Lung (tissue), 12 donors: ENCODE data around the gene ATXN1. TPM values are rescaled to one million over a fixed set of nuclear protein-coding genes. Genes with fewer than 3 reads are reported as not detected.

Experiments used
- ATAC-seq: fragments of 200-7000 bp; cut with Tn5 transposase; one replicate; pipeline ENCODE4 v1.9.1; 2020; ENCODE audit warnings: moderate number of reproducible peaks; ENCODE audit not compliant: insufficient read depth, low FRiP score
- DNase-seq, 3 donors: peaks; one replicate each; pipeline ENCODE4 v3.0.0-alpha.2; 2013 to 2017
- H3K27ac ChIP-seq, 2 donors: one replicate each; pipeline ENCODE4 v1.5.1; 2013; ENCODE audit warnings: mild to moderate bottlenecking in 2 of 2, moderate library complexity in 2 of 2, control low read depth in 1 of 2, inconsistent platforms in 1 of 2, low read depth in 1 of 2, low read length in 1 of 2
- H3K27me3 ChIP-seq, 3 donors: one replicate each; pipeline ENCODE4 v1.5.1; 2013; ENCODE audit warnings: low read length in 2 of 3; ENCODE audit not compliant: control insufficient read depth in 3 of 3, insufficient read depth in 3 of 3
- H3K36me3 ChIP-seq, 4 donors: one replicate each; pipeline ENCODE4 v1.5.1; 2013; ENCODE audit warnings: low read length in 4 of 4, mild to moderate bottlenecking in 1 of 4, moderate library complexity in 1 of 4; ENCODE audit not compliant: control insufficient read depth in 4 of 4, insufficient read depth in 4 of 4
- H3K4me1 ChIP-seq, 5 donors: one replicate each; pipeline ENCODE4 v1.5.1; 2013; ENCODE audit warnings: low read length in 5 of 5, mild to moderate bottlenecking in 2 of 5, moderate library complexity in 1 of 5; ENCODE audit not compliant: control insufficient read depth in 5 of 5, insufficient read depth in 5 of 5
- H3K4me3 ChIP-seq: one replicate; pipeline ENCODE4 v1.5.1; 2013; ENCODE audit warnings: mild to moderate bottlenecking, control low read depth, moderate library complexity
- H3K9ac ChIP-seq, 2 donors: one replicate each; pipeline ENCODE4 v1.5.1; 2013; ENCODE audit warnings: low read length in 2 of 2, control low read depth in 1 of 2; ENCODE audit not compliant: insufficient read depth in 1 of 2
- H3K9me3 ChIP-seq, 4 donors: one replicate each; pipeline ENCODE4 v1.5.1; 2013; ENCODE audit warnings: low read length in 3 of 4, mild to moderate bottlenecking in 1 of 4, moderate library complexity in 1 of 4; ENCODE audit not compliant: control insufficient read depth in 4 of 4, insufficient read depth in 3 of 4
- CTCF ChIP-seq: IDR thresholded peaks from 2 replicates; pipeline ENCODE4 v1.5.1; 2012; ENCODE audit warnings: mild to moderate bottlenecking; ENCODE audit errors: control extremely low read depth, extremely low read depth
- WGBS, 2 donors: extraction: QIAGEN DNeasy Blood & Tissue Kit; methylation state at CpG; one replicate each; pipeline ENCODE4 v1.1.7; 2013; 5-methylcytosine and 5-hydroxymethylcytosine counted together
- polyA plus RNA-seq, 2 donors: library from polyadenylated mRNA; stranded (reverse); fragments of 200-250 nt; gene quantifications; one replicate each; pipeline ENCODE4 v1.2.1, GENCODE V29; 2013
- total RNA-seq, 2 donors: library from RNA; depleted of rRNA in 1 of 2; stranded (reverse); fragments of >200 nt in 1 of 2; gene quantifications; one replicate each; pipeline ENCODE4 v1.2.1, GENCODE V29; 2014 to 2021
- donor health status: control.
- donor health status: control.
- donor health status: Bipolar disorder and iron deficiency.
- donor health status: healthy.
- donor health status: DM: yes; HTN: yes; CAD: no.

The ATXN1 gene
- total and polyA plus RNA-seq, 4 donors: 9.7 to 108 (median 34.9) TPM

GRCh38 chr6:16329233-16329632, 432.0 kb downstream of the ATXN1 start:
- WGBS, 2 donors: 88 to 90% methylated on average over 6 of the region's 6 CpGs
- peaks cover 0 to 20% (median 13%) of the 10 kb centered on the region in 4 donors for H3K36me3 ChIP-seq
- peaks cover 0 to 3% (median 0%) of the 10 kb centered on the region in 5 donors for H3K4me1 ChIP-seq
- H3K4me3 ChIP-seq: no peak overlapping the region
- no peak overlapping the region for H3K9ac ChIP-seq
- no peak for DNase-seq
- no peak overlapping the region for H3K27ac ChIP-seq
- no peaks in the 10 kb centered on the region for H3K27me3 ChIP-seq
- ATAC-seq: no peak
- H3K9me3 ChIP-seq: peaks cover 0 to 2% (median 0%) of the 10 kb centered on the region in 4 donors
- TF ChIP-seq CTCF: no peak

- H3K36me3 ChIP-seq: peaks cover 0 to 20% (median 13%) of the 10 kb centered on the region in 4 donors
- DNase-seq (no peak), ATAC-seq (no peak)
- no peaks in the 10 kb centered on the region for H3K27me3 ChIP-seq
- no peak overlapping the region for H3K4me3 ChIP-seq
- H3K27ac ChIP-seq: no peak overlapping the region
- H3K9me3 ChIP-seq: peaks cover 0 to 2% (median 0%) of the 10 kb centered on the region in 4 donors
- H3K9ac ChIP-seq: no peak overlapping the region
- TF ChIP-seq CTCF: no peak
- 97 to 99% methylated on average over 25 to 34 of the region's 34 CpGs for WGBS, 2 donors
- H3K4me1 ChIP-seq: peaks cover under 1 to 9% (median 3%) of the 10 kb centered on the region in 5 donors
These were observed 433.4 kb downstream of the ATXN1 start for GRCh38 chr6:16327777-16328325.

- H3K36me3 ChIP-seq: peaks cover 0 to 20% (median 13%) of the 10 kb centered on the region in 4 donors
- TF ChIP-seq CTCF: no peak
- no peak for DNase-seq
- peaks cover 2 to 15% (median 5%) of the 10 kb centered on the region in 5 donors for H3K4me1 ChIP-seq
- ATAC-seq: no peak
- 95 to 98% methylated on average over 43 of the region's 43 CpGs for WGBS, 2 donors
- H3K27me3 ChIP-seq: no peaks in the 10 kb centered on the region
- H3K9me3 ChIP-seq: peaks cover 0 to 2% (median 0%) of the 10 kb centered on the region in 4 donors
- H3K9ac ChIP-seq: no peak overlapping the region
- no peak overlapping the region for H3K4me3 ChIP-seq
- H3K27ac ChIP-seq: no peak overlapping the region
These were observed 434.1 kb downstream of the ATXN1 start for GRCh38 chr6:16326971-16327776.
